ENCODE data around the gene RGMB.
"Not testable (repeated sequence)": the region's sequence is repeated elsewhere in the genome, so short reads cannot be mapped to it uniquely, and the experiment has no call there.

RGMB gene

GRCh38 chr5:98741926-98742325 lies 31.5 kb upstream of the RGMB start:
- Histone ChIP-seq H3K9ac (ENCODE audit: low read length) (no peak overlapping the region), H2AK5ac (ENCODE audit: low read length) (no peak overlapping the region), H3K36me3 (ENCODE audit: control insufficient read depth in 1 of 2, insufficient read depth in 2 of 2, low read length in 2 of 2) (peaks cover 0 to 2% of the 10 kb centered on the region in 2 experiments), H4K12ac (ENCODE audit: low read depth, low read length) (no peak overlapping the region), H4K8ac (ENCODE audit: low read depth, low read length) (no peak overlapping the region), H3K27ac (ENCODE audit: low read depth, low read length) (no peak overlapping the region), H3K27me3 (ENCODE audit: insufficient read depth, low read length) (no peaks in the 10 kb centered on the region), H3K14ac (ENCODE audit: low read length) (no peak overlapping the region), H2AFZ (ENCODE audit: insufficient read depth, low read length, poor library complexity) (no peak overlapping the region), H3K4me3 (ENCODE audit: low read depth, low read length) (no peak overlapping the region), H3K23ac (ENCODE audit: low read length) (no peak overlapping the region), H3K9me3 (ENCODE audit: insufficient read depth, low read depth, low read length) (no peaks in the 10 kb centered on the region), H3K18ac (ENCODE audit: low read length) (no peak overlapping the region), H3K79me2 (ENCODE audit: control insufficient read depth, insufficient read depth, low read length, poor library complexity) (no peaks in the 10 kb centered on the region), H2BK5ac (ENCODE audit: low read depth, low read length, poor library complexity) (no peak overlapping the region), H4K91ac (ENCODE audit: low read depth, low read length) (no peak overlapping the region), H2BK12ac (ENCODE audit: low read length) (no peak overlapping the region), H3K4me2 (ENCODE audit: low read length) (no peak overlapping the region), H3K4me1 (ENCODE audit: control insufficient read depth in 1 of 2, insufficient read depth in 2 of 2, low read length in 2 of 2) (peaks cover 4 to 9% of the 10 kb centered on the region in 2 experiments), H2BK120ac (ENCODE audit: insufficient read depth, low read length, poor library complexity) (no peak overlapping the region), H3K79me1 (ENCODE audit: low read length) (no peaks in the 10 kb centered on the region), H3K4ac (ENCODE audit: low read depth, low read length) (no peak overlapping the region)
- no CpG with 5 or more reads among the region's 1 CpG for WGBS (ENCODE audit: extremely low coverage, insufficient coverage, insufficient read length)
- no peak for DNase-seq

DNA sequence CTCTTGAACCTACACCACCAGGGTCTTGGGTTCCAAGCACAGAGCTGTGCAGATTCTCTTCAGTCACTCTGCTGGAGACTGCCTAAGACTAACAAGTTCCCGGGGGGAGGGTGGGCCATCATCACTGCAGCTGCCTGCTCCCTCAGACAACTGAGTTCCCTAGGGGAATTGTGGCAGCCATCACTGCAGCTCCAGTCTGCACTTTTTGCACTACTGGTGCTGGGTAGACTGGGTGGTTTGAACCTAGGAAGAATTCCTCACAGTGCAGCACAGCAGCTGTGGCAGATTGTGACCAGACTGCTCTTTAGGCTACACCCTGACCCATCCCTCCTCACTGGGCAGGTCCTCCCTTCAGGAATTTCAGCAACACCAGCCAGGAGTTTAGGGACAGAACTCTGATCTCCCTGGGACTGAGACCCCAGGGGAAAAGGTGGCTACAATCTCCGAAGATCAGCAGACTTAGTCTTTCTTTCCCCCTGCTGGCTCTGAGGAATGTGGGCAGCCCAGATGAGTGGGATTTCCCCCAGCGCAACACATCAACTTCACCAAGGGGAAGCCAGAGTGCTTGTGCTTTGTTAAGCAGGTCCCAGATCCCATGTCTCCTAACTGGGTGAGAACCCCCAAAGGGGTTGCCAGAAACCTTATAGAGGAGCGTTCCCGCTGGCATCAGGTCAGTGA lies 30.9 kb upstream of the RGMB start:
- Histone ChIP-seq H4K8ac (ENCODE audit: low read depth, low read length) (no peak overlapping the region), H3K4me3 (ENCODE audit: low read depth, low read length) (no peak overlapping the region), H2AFZ (ENCODE audit: insufficient read depth, low read length, poor library complexity) (no peak overlapping the region), H3K4me1 (ENCODE audit: control insufficient read depth in 1 of 2, insufficient read depth in 2 of 2, low read length in 2 of 2) (peaks cover 4 to 9% of the 10 kb centered on the region in 2 experiments), H3K4ac (ENCODE audit: low read depth, low read length) (no peak overlapping the region), H3K18ac (ENCODE audit: low read length) (no peak overlapping the region), H2BK120ac (ENCODE audit: insufficient read depth, low read length, poor library complexity) (no peak overlapping the region), H4K12ac (ENCODE audit: low read depth, low read length) (no peak overlapping the region), H4K91ac (ENCODE audit: low read depth, low read length) (no peak overlapping the region), H3K27ac (ENCODE audit: low read depth, low read length) (no peak overlapping the region), H3K79me2 (ENCODE audit: control insufficient read depth, insufficient read depth, low read length, poor library complexity) (no peaks in the 10 kb centered on the region), H3K23ac (ENCODE audit: low read length) (no peak overlapping the region), H3K36me3 (ENCODE audit: control insufficient read depth in 1 of 2, insufficient read depth in 2 of 2, low read length in 2 of 2) (no peaks in the 10 kb centered on the region), H3K9ac (ENCODE audit: low read length) (no peak overlapping the region), H2BK5ac (ENCODE audit: low read depth, low read length, poor library complexity) (no peak overlapping the region), H2AK5ac (ENCODE audit: low read length) (no peak overlapping the region), H3K9me3 (ENCODE audit: insufficient read depth, low read depth, low read length) (no peaks in the 10 kb centered on the region), H3K27me3 (ENCODE audit: insufficient read depth, low read length) (no peaks in the 10 kb centered on the region), H2BK12ac (ENCODE audit: low read length) (no peak overlapping the region), H3K4me2 (ENCODE audit: low read length) (no peak overlapping the region), H3K14ac (ENCODE audit: low read length) (peak overlapping the region; percentile 32), H3K79me1 (ENCODE audit: low read length) (no peaks in the 10 kb centered on the region)
- WGBS (ENCODE audit: extremely low coverage, insufficient coverage, insufficient read length), result no CpG with 5 or more reads among the region's 5 CpGs
- no peak for DNase-seq

DNA sequence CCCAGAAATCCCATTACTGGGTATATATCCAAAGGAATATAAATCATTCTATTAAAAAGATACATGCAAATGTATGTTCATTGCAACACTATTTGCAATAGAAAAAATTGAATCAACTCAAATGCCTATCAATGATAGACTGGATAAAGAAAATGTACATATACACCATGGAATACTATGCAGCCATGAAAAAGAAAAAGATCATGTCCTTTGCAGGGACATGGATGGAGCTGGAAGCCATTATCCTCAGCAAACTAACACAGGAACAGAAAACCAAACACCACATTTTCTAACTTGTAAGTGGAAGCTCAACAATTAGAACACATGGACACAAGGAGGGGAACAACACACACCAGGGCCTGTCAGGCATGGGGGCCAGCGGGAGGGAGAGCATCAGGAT lies 25.2 kb upstream of the RGMB start:
- not testable (repeated sequence) for H3K27me3 ChIP-seq (ENCODE audit: insufficient read depth, low read length); H2AFZ ChIP-seq (ENCODE audit: insufficient read depth, low read length, poor library complexity); H3K27ac ChIP-seq (ENCODE audit: low read depth, low read length); H3K9ac ChIP-seq (ENCODE audit: low read length); H3K4me1 ChIP-seq (ENCODE audit: control insufficient read depth in 1 of 2, insufficient read depth in 2 of 2, low read length in 2 of 2); H3K4me3 ChIP-seq (ENCODE audit: low read depth, low read length); H4K91ac ChIP-seq (ENCODE audit: low read depth, low read length); H4K8ac ChIP-seq (ENCODE audit: low read depth, low read length); H4K12ac ChIP-seq (ENCODE audit: low read depth, low read length); H3K36me3 ChIP-seq (ENCODE audit: control insufficient read depth in 1 of 2, insufficient read depth in 2 of 2, low read length in 2 of 2); H3K18ac ChIP-seq (ENCODE audit: low read length); H2BK5ac ChIP-seq (ENCODE audit: low read depth, low read length, poor library complexity); H2BK120ac ChIP-seq (ENCODE audit: insufficient read depth, low read length, poor library complexity); H3K79me1 ChIP-seq (ENCODE audit: low read length); H2AK5ac ChIP-seq (ENCODE audit: low read length); DNase-seq; H2BK12ac ChIP-seq (ENCODE audit: low read length); H3K23ac ChIP-seq (ENCODE audit: low read length); H3K4ac ChIP-seq (ENCODE audit: low read depth, low read length); H3K4me2 ChIP-seq (ENCODE audit: low read length); H3K9me3 ChIP-seq (ENCODE audit: insufficient read depth, low read depth, low read length); H3K14ac ChIP-seq (ENCODE audit: low read length); H3K79me2 ChIP-seq (ENCODE audit: control insufficient read depth, insufficient read depth, low read length, poor library complexity)
- WGBS (ENCODE audit: extremely low coverage, insufficient coverage, insufficient read length), result no CpG with 5 or more reads among the region's 1 CpG

DNA sequence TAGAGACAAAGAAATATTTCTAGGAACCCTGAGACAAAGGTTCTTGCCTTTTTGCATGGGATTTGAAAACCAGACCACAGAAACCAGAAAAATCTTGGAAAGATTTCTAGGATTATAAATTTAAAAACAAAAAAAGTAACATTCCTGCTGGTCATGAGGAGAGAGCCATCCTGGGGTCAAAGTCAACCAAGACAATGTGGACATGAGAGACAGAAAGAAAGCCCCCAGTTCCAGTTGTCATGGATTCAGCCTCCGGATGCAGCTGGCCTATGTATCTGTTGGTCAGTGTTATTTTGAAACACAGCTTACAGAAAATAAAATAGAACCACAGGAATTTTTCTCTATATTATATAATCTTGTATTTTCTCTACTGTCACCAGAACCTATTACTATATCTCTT lies 24.4 kb upstream of the RGMB start:
- Histone ChIP-seq H3K4me1 (ENCODE audit: control insufficient read depth in 1 of 2, insufficient read depth in 2 of 2, low read length in 2 of 2) (peaks cover 0 to 2% of the 10 kb centered on the region in 2 experiments), H3K9me3 (ENCODE audit: insufficient read depth, low read depth, low read length) (no peaks in the 10 kb centered on the region), H3K79me2 (ENCODE audit: control insufficient read depth, insufficient read depth, low read length, poor library complexity) (no peaks in the 10 kb centered on the region), H3K27ac (ENCODE audit: low read depth, low read length) (no peak overlapping the region), H3K27me3 (ENCODE audit: insufficient read depth, low read length) (no peaks in the 10 kb centered on the region), H4K8ac (ENCODE audit: low read depth, low read length) (no peak overlapping the region), H2AFZ (ENCODE audit: insufficient read depth, low read length, poor library complexity) (no peak overlapping the region), H3K4ac (ENCODE audit: low read depth, low read length) (no peak overlapping the region), H3K23ac (ENCODE audit: low read length) (no peak overlapping the region), H2BK120ac (ENCODE audit: insufficient read depth, low read length, poor library complexity) (no peak overlapping the region), H3K14ac (ENCODE audit: low read length) (no peak overlapping the region), H2BK12ac (ENCODE audit: low read length) (no peak overlapping the region), H3K18ac (ENCODE audit: low read length) (no peak overlapping the region), H2BK5ac (ENCODE audit: low read depth, low read length, poor library complexity) (no peak overlapping the region), H2AK5ac (ENCODE audit: low read length) (no peak overlapping the region), H3K36me3 (ENCODE audit: control insufficient read depth in 1 of 2, insufficient read depth in 2 of 2, low read length in 2 of 2) (no peaks in the 10 kb centered on the region), H3K9ac (ENCODE audit: low read length) (no peak overlapping the region), H4K12ac (ENCODE audit: low read depth, low read length) (no peak overlapping the region), H3K79me1 (ENCODE audit: low read length) (no peaks in the 10 kb centered on the region), H3K4me3 (ENCODE audit: low read depth, low read length) (no peak overlapping the region), H3K4me2 (ENCODE audit: low read length) (no peak overlapping the region), H4K91ac (ENCODE audit: low read depth, low read length) (no peak overlapping the region)
- no peak for DNase-seq
- WGBS (ENCODE audit: extremely low coverage, insufficient coverage, insufficient read length), result no CpG with 5 or more reads among the region's 1 CpG

All from trophoblast cell (in vitro differentiated cells and primary cell).